ENCODE results near the gene DLX5. TPM values are rescaled to one million over a fixed set of nuclear protein-coding genes. Genes with fewer than 3 reads are reported as not detected.

Gene DLX5
- total RNA-seq, 2 experiments from 2014 or later, result not detected

GRCh38 chr7:96996958-96997511 is 27.6 kb downstream of the DLX5 start:
- Mint-ChIP-seq H3K36me3 (peaks cover 5% of the 10 kb centered on the region), H3K27me3 (peaks cover 96% of the 10 kb centered on the region)
- no peak for ATAC-seq

GRCh38 chr7:96996111-96996957 is 28.3 kb downstream of the DLX5 start:
- H3K36me3 Mint-ChIP-seq, result peaks cover 5% of the 10 kb centered on the region
- no peaks in the 10 kb centered on the region for H3K9me3 Mint-ChIP-seq (ENCODE audit: low read depth)
- CTCF ChIA-PET, result no interaction called here
- no peak overlapping the region for H3K4me3 Mint-ChIP-seq
- no peak overlapping the region for H3K27ac Mint-ChIP-seq
- H3K27me3 Mint-ChIP-seq, result peaks cover 97% of the 10 kb centered on the region
- ATAC-seq (no peak), DNase-seq (no peak)
- H3K4me1 Mint-ChIP-seq, result no peaks in the 10 kb centered on the region

More at GRCh38 chr7:96996958-96997511, 27.6 kb downstream of the DLX5 start:
- CTCF ChIA-PET, result no interaction called here
- no peak overlapping the region for H3K27ac Mint-ChIP-seq
- H3K9me3 Mint-ChIP-seq (ENCODE audit: low read depth), result no peaks in the 10 kb centered on the region
- no peak overlapping the region for H3K4me3 Mint-ChIP-seq
- no peaks in the 10 kb centered on the region for H3K4me1 Mint-ChIP-seq
- DNase-seq, result no peak

GRCh38 chr7:96995406-96996110 is 29.1 kb downstream of the DLX5 start:
- ATAC-seq, result no peak
- peaks cover 93% of the 10 kb centered on the region for H3K27me3 Mint-ChIP-seq
- H3K4me1 Mint-ChIP-seq, result no peaks in the 10 kb centered on the region
- H3K36me3 Mint-ChIP-seq, result peaks cover 5% of the 10 kb centered on the region
- CTCF ChIA-PET, result no interaction called here
- no peak for DNase-seq
- no peaks in the 10 kb centered on the region for H3K9me3 Mint-ChIP-seq (ENCODE audit: low read depth)
- H3K27ac Mint-ChIP-seq, result no peak overlapping the region
- H3K4me3 Mint-ChIP-seq, result no peak overlapping the region

- peaks cover 90% of the 10 kb centered on the region for H3K27me3 Mint-ChIP-seq
- H3K4me1 Mint-ChIP-seq, result no peaks in the 10 kb centered on the region
- ATAC-seq, result no peak
- H3K4me3 Mint-ChIP-seq, result no peak overlapping the region
- no peaks in the 10 kb centered on the region for H3K9me3 Mint-ChIP-seq (ENCODE audit: low read depth)
- H3K27ac Mint-ChIP-seq, result no peak overlapping the region
- DNase-seq, result no peak
- H3K36me3 Mint-ChIP-seq, result peaks cover 4% of the 10 kb centered on the region
- CTCF ChIA-PET, result no interaction called here
These were observed 30.7 kb downstream of the DLX5 start for GRCh38 chr7:96993980-96994379.

- Mint-ChIP-seq H3K4me1 (no peaks in the 10 kb centered on the region), H3K9me3 (ENCODE audit: low read depth) (no peaks in the 10 kb centered on the region), H3K27ac (no peak overlapping the region), H3K4me3 (no peak overlapping the region), H3K36me3 (peaks cover 3% of the 10 kb centered on the region), H3K27me3 (peaks cover 90% of the 10 kb centered on the region)
- CTCF ChIA-PET, result no interaction called here
- DNase-seq, result no peak
- no peak for ATAC-seq
These were observed 31.4 kb downstream of the DLX5 start for GRCh38 chr7:96993094-96993865.

- no peaks in the 10 kb centered on the region for H3K9me3 Mint-ChIP-seq (ENCODE audit: low read depth)
- no peaks in the 10 kb centered on the region for H3K4me1 Mint-ChIP-seq
- no peak overlapping the region for H3K4me3 Mint-ChIP-seq
- H3K27me3 Mint-ChIP-seq, result peaks cover 89% of the 10 kb centered on the region
- DNase-seq, result no peak
- no peak overlapping the region for H3K27ac Mint-ChIP-seq
- no peak for ATAC-seq
- CTCF ChIA-PET, result interaction anchor here (0.8 kb wide), 1 partner anchor 35 kb away, joined by 3 read pairs; no protein-coding TSS in a partner anchor
- peaks cover 3% of the 10 kb centered on the region for H3K36me3 Mint-ChIP-seq
These were observed 32.2 kb downstream of the DLX5 start for GRCh38 chr7:96992192-96993005.

GRCh38 chr7:96991546-96992191 is 33.0 kb downstream of the DLX5 start:
- Mint-ChIP-seq H3K9me3 (ENCODE audit: low read depth) (no peaks in the 10 kb centered on the region), H3K4me1 (no peaks in the 10 kb centered on the region), H3K36me3 (peaks cover 2% of the 10 kb centered on the region), H3K27me3 (peaks cover 88% of the 10 kb centered on the region), H3K4me3 (no peak overlapping the region), H3K27ac (no peak overlapping the region)
- CTCF ChIA-PET, result interaction anchor here (0.6 to 0.8 kb wide), 2 partner anchors 29 to 36 kb away, joined by 3 read pairs; no protein-coding TSS in a partner anchor
- DNase-seq, result no peak
- ATAC-seq, result no peak

GRCh38 chr7:96989859-96990317 is 34.7 kb downstream of the DLX5 start:
- Mint-ChIP-seq H3K9me3 (ENCODE audit: low read depth) (no peaks in the 10 kb centered on the region), H3K4me1 (no peaks in the 10 kb centered on the region), H3K27me3 (peaks cover 84% of the 10 kb centered on the region), H3K36me3 (peaks cover 2% of the 10 kb centered on the region), H3K27ac (no peak overlapping the region), H3K4me3 (no peak overlapping the region)
- CTCF ChIA-PET, result interaction anchor here (3.6 kb wide), 1 partner anchor 37 kb away, joined by 16 read pairs; no protein-coding TSS in a partner anchor
- no peak for ATAC-seq
- no peak for DNase-seq

- H3K27me3 Mint-ChIP-seq, result peaks cover 81% of the 10 kb centered on the region
- no peak overlapping the region for H3K4me3 Mint-ChIP-seq
- no peaks in the 10 kb centered on the region for H3K9me3 Mint-ChIP-seq (ENCODE audit: low read depth)
- CTCF ChIA-PET, result interaction anchor here (3.6 kb wide), 1 partner anchor 38 kb away, joined by 16 read pairs; no protein-coding TSS in a partner anchor
- no peak for DNase-seq
- H3K27ac Mint-ChIP-seq, result no peak overlapping the region
- peaks cover 2% of the 10 kb centered on the region for H3K36me3 Mint-ChIP-seq
- no peak for ATAC-seq
- no peaks in the 10 kb centered on the region for H3K4me1 Mint-ChIP-seq
These were observed 35.3 kb downstream of the DLX5 start for GRCh38 chr7:96989241-96989858.

- ATAC-seq (no peak), DNase-seq (no peak)
- H3K9me3 Mint-ChIP-seq (ENCODE audit: low read depth), result no peaks in the 10 kb centered on the region
- H3K27me3 Mint-ChIP-seq, result peaks cover 73% of the 10 kb centered on the region
- no peak overlapping the region for H3K4me3 Mint-ChIP-seq
- no peaks in the 10 kb centered on the region for H3K36me3 Mint-ChIP-seq
- no peaks in the 10 kb centered on the region for H3K4me1 Mint-ChIP-seq
- CTCF ChIA-PET, result interaction anchor here (0.6 to 3.6 kb wide), 2 partner anchors 39 to 938 kb away, joined by 3 to 16 read pairs; no protein-coding TSS in a partner anchor
- no peak overlapping the region for H3K27ac Mint-ChIP-seq
These were observed 36.9 kb downstream of the DLX5 start for GRCh38 chr7:96987719-96988118.

- Mint-ChIP-seq H3K36me3 (no peaks in the 10 kb centered on the region), H3K4me1 (no peaks in the 10 kb centered on the region), H3K4me3 (no peak overlapping the region), H3K9me3 (ENCODE audit: low read depth) (no peaks in the 10 kb centered on the region), H3K27me3 (peaks cover 69% of the 10 kb centered on the region), H3K27ac (no peak overlapping the region)
- no peak for DNase-seq
- no peak for ATAC-seq
- CTCF ChIA-PET, result interaction anchor here (0.6 to 3.6 kb wide), 2 partner anchors 40 to 937 kb away, joined by 3 to 16 read pairs; no protein-coding TSS in a partner anchor
These were observed 37.7 kb downstream of the DLX5 start for GRCh38 chr7:96986901-96987300.

Data from activated CD8-positive, alpha-beta memory T cell treated with anti-CD3 and anti-CD28 coated beads, Interleukin-2, amount 10 ng/mL, durations not matched to agents 7 days and 5 days (primary cell).